Endothelial cell of umbilical vein (primary cell): ENCODE measurements around the gene NABP1. TPM values are rescaled to one million over a fixed set of nuclear protein-coding genes. Genes with fewer than 3 reads are reported as not detected.

Experiments used
- BruUV-seq: library from RNA; stranded (reverse); fragments of 400-500 nt; replicated peaks from 2 replicates; lab custom pipeline; 2021; lab: Mats Ljungman, UMichigan
- CTCF ChIA-PET: fragments of 300-600, 350-600 bp; sonication (Branson Sonifier 250); formaldehyde crosslinking; loops from one replicate; lab custom pipeline; 2021; ENCODE audit warnings: antibody characterized with exemption, inconsistent platforms; lab: Charles Lee
- POLR2A ChIA-PET: fragments of 300-600, 350-600 bp; sonication (Branson Sonifier 250); formaldehyde crosslinking; loops from one replicate; lab custom pipeline; 2021; ENCODE audit warnings: antibody characterized with exemption, inconsistent platforms; lab: Charles Lee
- DNase-seq: peaks from one replicate; pipeline ENCODE4 v3.0.0-alpha.2; 2011; ENCODE audit warnings: low read depth, low spot score
- FAIRE-seq: peaks from 2 replicates; lab custom pipeline; 2011; peaks lifted over from hg19 to GRCh38; lab: Jason Lieb, UNC
- H2AFZ ChIP-seq: 2 replicates; pipeline ENCODE4 v1.6.0; 2012; ENCODE audit warnings: low read depth, low read length, control low read depth, inconsistent platforms
- H3K27ac ChIP-seq: 2 replicates; pipeline ENCODE4 v1.5.1; 2011; ENCODE audit warnings: low read depth, mild to moderate bottlenecking, control low read depth, low read length, moderate library complexity; ENCODE audit not compliant: insufficient read depth
- H3K27me3 ChIP-seq, 2 experiments: 2 replicates each; pipeline versions ENCODE4 v1.6.0 to v1.6.1; 2011; ENCODE audit warnings: low read length in 2 of 2, mixed read lengths in 1 of 2; ENCODE audit not compliant: control insufficient read depth in 2 of 2, insufficient read depth in 2 of 2
- H3K36me3 ChIP-seq, 2 experiments: 2 replicates in 1 of 2; 3 replicates in 1 of 2; pipeline ENCODE4 v1.5.1; 2011; ENCODE audit warnings: low read length in 2 of 2, mild to moderate bottlenecking in 1 of 2, moderate library complexity in 1 of 2; ENCODE audit not compliant: control insufficient read depth in 2 of 2, insufficient read depth in 2 of 2; ENCODE audit errors: extremely low read depth in 1 of 2
- H3K4me1 ChIP-seq: 3 replicates; pipeline ENCODE4 v1.5.1; 2011; ENCODE audit warnings: mild to moderate bottlenecking, low read length; ENCODE audit not compliant: control insufficient read depth, insufficient read depth; ENCODE audit errors: extremely low read depth
- H3K4me2 ChIP-seq: 2 replicates; pipeline ENCODE4 v1.6.1; 2011; ENCODE audit warnings: low read length, control low read depth, mixed read lengths; ENCODE audit not compliant: insufficient read depth
- H3K4me3 ChIP-seq, 3 experiments: fragments of 200-600 bp in 1 of 3; sonication (generic), shearing (Covaris generic) in 1 of 3; replicated peaks in 1 of 3; 2 replicates each; pipeline ENCODE4 v1.5.1; 2011 to 2016; ENCODE audit warnings: control low read depth in 3 of 3, low read length in 3 of 3, mild to moderate bottlenecking in 2 of 3, inconsistent platforms in 1 of 3, low read depth in 1 of 3, moderate library complexity in 1 of 3; ENCODE audit not compliant: insufficient read depth in 1 of 3
- H3K79me2 ChIP-seq: 2 replicates; pipeline ENCODE4 v1.6.0; 2012; ENCODE audit warnings: low read length, inconsistent platforms; ENCODE audit not compliant: control insufficient read depth, insufficient read depth
- H3K9ac ChIP-seq: replicated peaks from 2 replicates; pipeline ENCODE3; 2011; ENCODE audit warnings: low read length, control low read depth; ENCODE audit not compliant: insufficient read depth; ENCODE audit errors: extremely low read depth
- H3K9me1 ChIP-seq: replicated peaks from 3 replicates; pipeline ENCODE4 v1.6.0; 2011; ENCODE audit warnings: mild to moderate bottlenecking, low read length; ENCODE audit not compliant: control insufficient read depth, insufficient read depth; ENCODE audit errors: extremely low read depth
- H3K9me3 ChIP-seq: replicated peaks from 2 replicates; pipeline ENCODE4 v1.5.1; 2012; ENCODE audit warnings: low read length, inconsistent platforms; ENCODE audit not compliant: control insufficient read depth, insufficient read depth
- H4K20me1 ChIP-seq: replicated peaks from 2 replicates; pipeline ENCODE3; 2011; ENCODE audit warnings: mild to moderate bottlenecking, low read length; ENCODE audit not compliant: control insufficient read depth, insufficient read depth; ENCODE audit errors: extremely low read depth
- EZH2 ChIP-seq: IDR thresholded peaks from 2 replicates; pipeline ENCODE4 v1.6.1; 2012; ENCODE audit warnings: borderline replicate concordance, low read depth, mild to moderate bottlenecking, moderate library complexity, low read length, inconsistent platforms; ENCODE audit not compliant: severe bottlenecking
- FOS ChIP-seq: IDR thresholded peaks from 2 replicates; pipeline ENCODE4 v1.6.1; 2011; ENCODE audit warnings: mild to moderate bottlenecking, low read length, moderate library complexity, borderline replicate concordance; ENCODE audit not compliant: insufficient read depth
- GATA2 ChIP-seq: IDR thresholded peaks from 2 replicates; pipeline ENCODE4 v1.7.0; 2011; ENCODE audit warnings: low read depth, mild to moderate bottlenecking, moderate library complexity, mixed read lengths, low read length; ENCODE audit not compliant: insufficient read length, insufficient read depth
- JUN ChIP-seq: IDR thresholded peaks from 2 replicates; pipeline ENCODE4 v1.6.1; 2011; ENCODE audit warnings: borderline replicate concordance, low read depth; ENCODE audit not compliant: insufficient read length, insufficient read depth
- MYC ChIP-seq: IDR thresholded peaks from one replicate; pipeline ENCODE4 v1.6.1; 2011; ENCODE audit warnings: mild to moderate bottlenecking, low read depth, low read length
- POLR2A ChIP-seq: IDR thresholded peaks from 2 replicates; pipeline ENCODE4 v1.6.1; 2012; ENCODE audit warnings: low read depth, mild to moderate bottlenecking, control low read depth, low read length
- POLR2AphosphoS5 ChIP-seq: IDR thresholded peaks from 2 replicates; pipeline ENCODE4 v1.6.1; 2012; ENCODE audit warnings: low read depth, mild to moderate bottlenecking, control low read depth, low read length, moderate library complexity; ENCODE audit not compliant: insufficient read depth
- dilution Hi-C: fragments of 300-500 bp; cut with MboI; formaldehyde crosslinking; loops from one replicate; pipeline ENCODE4 v1.15.0; 2019; ENCODE audit warnings: low sequenced_read_pairs; ENCODE audit not compliant: extremely low pct_ligation_motif_present
- intact Hi-C: fragments of 100-400 bp; cut with micrococcal nuclease; formaldehyde crosslinking; loops from one replicate; pipeline ENCODE4 v1.10.0; 2022
- polyA plus RNA-seq, 4 experiments: library from polyadenylated mRNA; depleted of rRNA in 3 of 4; stranded (reverse) in 3 of 4; unstranded in 1 of 4; fragments of >200 nt; gene quantifications; 2 replicates each; pipeline versions ENCODE4 v1.2.1 to v1.2.3, GENCODE V29; 2011 to 2012; ENCODE audit warnings: missing spikeins in 1 of 4
- total RNA-seq: library from RNA; stranded (reverse); gene quantifications from 2 replicates; pipeline ENCODE4 v1.2.3, GENCODE V29; 2021
- TF ChIP-seq, protein P1 (sequence below), 2 donors: IDR thresholded peaks; 1 replicate in 1 of 2; 2 replicates in 1 of 2; pipeline ENCODE4 v1.5.1; 2011; ENCODE audit warnings: low read length in 2 of 2, mild to moderate bottlenecking in 2 of 2, moderate library complexity in 2 of 2, control low read depth in 1 of 2, inconsistent platforms in 1 of 2, low read depth in 1 of 2; ENCODE audit not compliant: insufficient read depth in 1 of 2; ENCODE audit errors: extremely low read depth in 1 of 2
- TF ChIP-seq, protein P2 (sequence below): IDR thresholded peaks from 2 replicates; pipeline ENCODE4 v1.6.1; 2011; ENCODE audit not compliant: insufficient read depth, insufficient read length

Gene NABP1
- total and polyA plus RNA-seq, 2 donors (not counting 3 experiments of a cell fraction or from before 2014, with no cell fraction given): 14.7 to 47.6 TPM

DNA sequence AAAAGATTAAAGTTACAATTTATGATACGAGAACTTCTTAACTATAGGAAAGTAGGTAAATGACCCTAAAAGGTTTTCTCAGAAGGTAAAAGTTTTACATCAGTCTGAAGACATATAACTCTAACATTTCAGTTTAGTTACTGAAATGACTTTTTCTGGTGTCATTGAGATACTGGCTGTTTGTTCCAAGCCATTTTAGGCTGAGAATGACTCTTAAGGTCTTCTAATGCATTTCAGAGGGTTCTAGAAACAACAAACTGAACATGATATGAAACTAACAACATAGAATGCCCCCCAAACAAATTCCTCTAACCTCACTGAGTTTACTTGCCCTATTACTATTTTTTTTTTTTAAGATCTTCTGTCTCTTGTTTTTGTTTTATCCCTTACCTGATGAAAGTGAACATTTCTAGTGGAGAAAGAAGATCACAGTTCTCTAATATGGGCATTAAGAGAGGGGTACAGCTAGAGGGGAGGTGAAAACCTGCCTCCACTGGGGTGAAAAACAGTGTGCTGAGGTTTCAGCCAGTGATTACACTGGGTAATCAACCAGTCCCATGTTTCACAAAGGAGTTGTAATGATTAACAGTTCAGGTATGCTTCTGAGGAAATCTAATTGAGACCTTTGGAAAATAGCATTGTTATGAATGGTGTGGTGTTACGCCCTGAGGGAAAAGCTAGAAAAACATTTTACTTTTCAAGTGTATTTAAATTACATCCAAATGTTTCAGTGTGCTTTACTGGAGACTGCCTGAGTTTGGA is 11.2 kb downstream of the NABP1 start:
- CTCF ChIA-PET: interaction anchor here (0.6 to 2.4 kb wide), 7 partner anchors 11 to 134 kb away, joined by 3 to 10 read pairs (median 5); partner anchors contain the start of gene NABP1
- TF ChIP-seq POLR2A: no peak
- TF ChIP-seq FOS: no peak
- TF ChIP-seq POLR2AphosphoS5: peak; percentile 41
- TF ChIP-seq JUN: no peak
- no peak for TF ChIP-seq GATA2
- DNase-seq (peak; percentile 71), FAIRE-seq (no peak)
- BruUV-seq: TSS peak; percentile 70
- H3K36me3 ChIP-seq: peaks cover 2 to 25% of the 10 kb centered on the region in 2 experiments
- no peak overlapping the region for H3K9ac ChIP-seq
- no peak overlapping the region for H2AFZ ChIP-seq
- POLR2A ChIA-PET: interaction anchor here (1.0 to 2.5 kb wide), 3 partner anchors 8 to 11 kb away, joined by 4 to 21 read pairs (median 6); partner anchors contain the start of gene NABP1
- H3K4me1 ChIP-seq: peaks cover 29% of the 10 kb centered on the region
- no peaks in the 10 kb centered on the region for H3K27me3 ChIP-seq
- no peaks in the 10 kb centered on the region for H3K9me3 ChIP-seq
- no peak overlapping the region for H3K4me3 ChIP-seq
- peak overlapping the region; percentile 32 for H3K4me2 ChIP-seq
- H3K9me1 ChIP-seq: no peaks in the 10 kb centered on the region
- peak overlapping the region; percentile 34 for H3K27ac ChIP-seq
- H4K20me1 ChIP-seq: no peaks in the 10 kb centered on the region
- H3K79me2 ChIP-seq: peaks cover 2% of the 10 kb centered on the region
- intact Hi-C loops: loop anchor here (1.0 to 10.0 kb wide), 2 partner anchors 11 to 286 kb away; partner anchors contain the start of gene NABP1
- dilution Hi-C loops: no loop called here

DNA sequence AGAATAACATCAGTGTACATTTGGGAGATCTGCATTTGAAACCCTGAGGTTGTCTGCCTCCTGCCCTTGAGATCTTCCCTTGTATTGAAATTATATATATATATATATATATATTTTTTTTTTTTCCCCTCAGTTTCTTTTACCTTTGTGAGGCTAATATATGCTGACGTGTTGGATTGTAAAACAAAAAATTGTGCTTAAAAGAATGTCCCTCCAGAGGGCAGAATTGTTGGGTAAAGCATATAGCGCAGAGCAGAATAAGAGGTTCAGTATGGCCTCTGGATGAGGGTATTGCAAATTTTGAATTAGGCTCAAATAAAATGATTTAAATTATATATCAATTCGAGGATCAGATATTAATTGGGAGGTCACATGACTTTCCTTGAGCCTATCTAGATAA is 12.4 kb downstream of the NABP1 start:
- TF ChIP-seq EZH2: no peak
- no peak for TF ChIP-seq MYC
- TF ChIP-seq POLR2A: no peak
- TF ChIP-seq, protein P1, sequence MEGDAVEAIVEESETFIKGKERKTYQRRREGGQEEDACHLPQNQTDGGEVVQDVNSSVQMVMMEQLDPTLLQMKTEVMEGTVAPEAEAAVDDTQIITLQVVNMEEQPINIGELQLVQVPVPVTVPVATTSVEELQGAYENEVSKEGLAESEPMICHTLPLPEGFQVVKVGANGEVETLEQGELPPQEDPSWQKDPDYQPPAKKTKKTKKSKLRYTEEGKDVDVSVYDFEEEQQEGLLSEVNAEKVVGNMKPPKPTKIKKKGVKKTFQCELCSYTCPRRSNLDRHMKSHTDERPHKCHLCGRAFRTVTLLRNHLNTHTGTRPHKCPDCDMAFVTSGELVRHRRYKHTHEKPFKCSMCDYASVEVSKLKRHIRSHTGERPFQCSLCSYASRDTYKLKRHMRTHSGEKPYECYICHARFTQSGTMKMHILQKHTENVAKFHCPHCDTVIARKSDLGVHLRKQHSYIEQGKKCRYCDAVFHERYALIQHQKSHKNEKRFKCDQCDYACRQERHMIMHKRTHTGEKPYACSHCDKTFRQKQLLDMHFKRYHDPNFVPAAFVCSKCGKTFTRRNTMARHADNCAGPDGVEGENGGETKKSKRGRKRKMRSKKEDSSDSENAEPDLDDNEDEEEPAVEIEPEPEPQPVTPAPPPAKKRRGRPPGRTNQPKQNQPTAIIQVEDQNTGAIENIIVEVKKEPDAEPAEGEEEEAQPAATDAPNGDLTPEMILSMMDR (IDR thresholded peaks at IDR 0.05; ENCODE audit: extremely low read depth in 1 of 2, insufficient read depth in 1 of 2, low read depth in 1 of 2, low read length in 2 of 2): no peak
- no peak for TF ChIP-seq GATA2
- TF ChIP-seq POLR2AphosphoS5: no peak
- TF ChIP-seq, protein P2, sequence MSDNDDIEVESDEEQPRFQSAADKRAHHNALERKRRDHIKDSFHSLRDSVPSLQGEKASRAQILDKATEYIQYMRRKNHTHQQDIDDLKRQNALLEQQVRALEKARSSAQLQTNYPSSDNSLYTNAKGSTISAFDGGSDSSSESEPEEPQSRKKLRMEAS: no peak
- TF ChIP-seq JUN: no peak
- TF ChIP-seq FOS: no peak
- dilution Hi-C loops (no loop called here), intact Hi-C loops (no loop called here)
- Histone ChIP-seq H3K4me2 (no peak overlapping the region), H3K9ac (peak overlapping the region; percentile 12), H4K20me1 (no peaks in the 10 kb centered on the region), H3K27ac (no peak overlapping the region), H2AFZ (no peak overlapping the region), H3K36me3 (peaks cover 0 to 16% of the 10 kb centered on the region in 2 experiments), H3K4me1 (peaks cover 27% of the 10 kb centered on the region), H3K9me1 (no peaks in the 10 kb centered on the region), H3K4me3 (no peak overlapping the region), H3K79me2 (no peaks in the 10 kb centered on the region), H3K9me3 (no peaks in the 10 kb centered on the region), H3K27me3 (no peaks in the 10 kb centered on the region)
- ChIA-PET POLR2A (interaction anchor here (1.0 kb wide), 1 partner anchor 9 kb away, joined by 4 read pairs; no protein-coding TSS in a partner anchor), CTCF (interaction anchor here (1.0 kb wide), 1 partner anchor 125 kb away, joined by 5 read pairs; no protein-coding TSS in a partner anchor)
- FAIRE-seq (no peak), DNase-seq (no peak)
- no TSS peak for BruUV-seq
